Peyer's patch (tissue), 4 donors: ENCODE measurements around the gene GK2.

Source experiments
- POLR2A ChIP-seq, 2 donors: fragments of 450-650 bp; IDR thresholded peaks; one replicate each; pipeline ENCODE4 v1.5.1; 2017; ENCODE audit warnings: antibody characterized with exemption in 2 of 2, mild to moderate bottlenecking in 2 of 2, moderate library complexity in 2 of 2
- TF ChIP-seq, protein P1 (sequence below), 6 experiments: fragments of 450-650 bp in 4 of 6; fragments of 200-600 bp in 2 of 6; sonication (generic) in 1 of 6; IDR thresholded peaks; one replicate each; pipeline ENCODE4 v1.5.1; 2017 to 2019; ENCODE audit warnings: antibody characterized with exemption in 6 of 6, mild to moderate bottlenecking in 3 of 6, moderate library complexity in 1 of 6

DNA sequence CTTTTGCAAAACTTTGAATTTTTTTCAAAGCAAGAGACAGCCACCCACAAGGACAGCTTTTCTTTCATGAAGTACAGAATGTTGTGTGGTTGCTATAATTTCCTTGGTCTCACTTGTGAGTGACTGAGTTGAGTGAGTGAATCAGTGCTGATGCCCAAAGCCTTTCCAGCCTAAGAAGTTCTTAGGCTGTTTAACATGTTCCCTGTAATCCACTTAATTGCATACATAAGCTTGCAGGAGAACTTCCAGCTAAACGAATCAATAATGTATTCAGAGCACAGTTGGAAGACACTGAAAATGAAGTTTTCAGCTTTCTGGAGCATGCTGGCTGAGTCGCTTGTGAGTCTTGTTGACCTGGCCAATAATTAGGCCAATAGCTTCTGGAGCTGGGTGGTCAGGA, 42.0 kb upstream of the GK2 start:
- TF ChIP-seq, protein P1, sequence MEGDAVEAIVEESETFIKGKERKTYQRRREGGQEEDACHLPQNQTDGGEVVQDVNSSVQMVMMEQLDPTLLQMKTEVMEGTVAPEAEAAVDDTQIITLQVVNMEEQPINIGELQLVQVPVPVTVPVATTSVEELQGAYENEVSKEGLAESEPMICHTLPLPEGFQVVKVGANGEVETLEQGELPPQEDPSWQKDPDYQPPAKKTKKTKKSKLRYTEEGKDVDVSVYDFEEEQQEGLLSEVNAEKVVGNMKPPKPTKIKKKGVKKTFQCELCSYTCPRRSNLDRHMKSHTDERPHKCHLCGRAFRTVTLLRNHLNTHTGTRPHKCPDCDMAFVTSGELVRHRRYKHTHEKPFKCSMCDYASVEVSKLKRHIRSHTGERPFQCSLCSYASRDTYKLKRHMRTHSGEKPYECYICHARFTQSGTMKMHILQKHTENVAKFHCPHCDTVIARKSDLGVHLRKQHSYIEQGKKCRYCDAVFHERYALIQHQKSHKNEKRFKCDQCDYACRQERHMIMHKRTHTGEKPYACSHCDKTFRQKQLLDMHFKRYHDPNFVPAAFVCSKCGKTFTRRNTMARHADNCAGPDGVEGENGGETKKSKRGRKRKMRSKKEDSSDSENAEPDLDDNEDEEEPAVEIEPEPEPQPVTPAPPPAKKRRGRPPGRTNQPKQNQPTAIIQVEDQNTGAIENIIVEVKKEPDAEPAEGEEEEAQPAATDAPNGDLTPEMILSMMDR (IDR thresholded peaks at IDR 0.05): no peak
- no peak for TF ChIP-seq POLR2A (IDR thresholded peaks at IDR 0.05)
